SH-SY5Y (cell line): ENCODE measurements around the gene RNGTT.

Experiments used
- GATA2 ChIP-seq: IDR thresholded peaks from 2 replicates; pipeline ENCODE4 v1.6.1; 2011; ENCODE audit warnings: mild to moderate bottlenecking, low read depth, low read length
- GATA3 ChIP-seq: IDR thresholded peaks from 2 replicates; pipeline ENCODE4 v1.6.1; 2011; ENCODE audit warnings: low read depth, mild to moderate bottlenecking, low read length, moderate library complexity

GRCh38 chr6:88864359-88865054 lies 98.9 kb downstream of the RNGTT start:
- no peak for TF ChIP-seq GATA2
- no peak for TF ChIP-seq GATA3
